ENCODE measurements around the gene CBX5.

DNA sequence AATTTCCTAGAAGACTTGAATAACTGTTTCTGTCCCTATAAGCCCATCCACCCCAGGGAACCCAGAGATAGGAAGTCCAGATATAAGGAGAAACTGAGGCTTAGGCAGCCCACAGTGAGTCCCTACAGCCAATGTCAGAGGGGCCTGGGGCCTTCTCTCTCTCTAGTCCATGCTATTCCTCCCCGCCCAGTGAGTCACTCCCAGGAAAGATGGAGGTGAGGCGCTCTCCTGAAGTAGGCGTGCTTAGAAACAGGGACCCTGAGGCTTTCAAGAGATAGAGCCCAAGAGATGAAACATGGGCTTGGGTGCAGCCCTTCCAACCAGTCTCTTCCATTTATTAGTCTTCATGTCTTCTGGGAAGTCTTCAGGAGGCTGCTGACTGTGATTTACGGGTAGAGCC, 88.8 kb downstream of the CBX5 start:
- TF ChIP-seq, protein P1, sequence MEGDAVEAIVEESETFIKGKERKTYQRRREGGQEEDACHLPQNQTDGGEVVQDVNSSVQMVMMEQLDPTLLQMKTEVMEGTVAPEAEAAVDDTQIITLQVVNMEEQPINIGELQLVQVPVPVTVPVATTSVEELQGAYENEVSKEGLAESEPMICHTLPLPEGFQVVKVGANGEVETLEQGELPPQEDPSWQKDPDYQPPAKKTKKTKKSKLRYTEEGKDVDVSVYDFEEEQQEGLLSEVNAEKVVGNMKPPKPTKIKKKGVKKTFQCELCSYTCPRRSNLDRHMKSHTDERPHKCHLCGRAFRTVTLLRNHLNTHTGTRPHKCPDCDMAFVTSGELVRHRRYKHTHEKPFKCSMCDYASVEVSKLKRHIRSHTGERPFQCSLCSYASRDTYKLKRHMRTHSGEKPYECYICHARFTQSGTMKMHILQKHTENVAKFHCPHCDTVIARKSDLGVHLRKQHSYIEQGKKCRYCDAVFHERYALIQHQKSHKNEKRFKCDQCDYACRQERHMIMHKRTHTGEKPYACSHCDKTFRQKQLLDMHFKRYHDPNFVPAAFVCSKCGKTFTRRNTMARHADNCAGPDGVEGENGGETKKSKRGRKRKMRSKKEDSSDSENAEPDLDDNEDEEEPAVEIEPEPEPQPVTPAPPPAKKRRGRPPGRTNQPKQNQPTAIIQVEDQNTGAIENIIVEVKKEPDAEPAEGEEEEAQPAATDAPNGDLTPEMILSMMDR (IDR thresholded peaks at IDR 0.05): no peak
- TF ChIP-seq POLR2A (IDR thresholded peaks at IDR 0.05): no peak
- TF ChIP-seq POLR2AphosphoS5 (IDR thresholded peaks at IDR 0.05): no peak

All from stomach (tissue), 4 donors.